ENCODE results near the gene PARVG.

- TF ChIP-seq POLR2AphosphoS5 (IDR thresholded peaks at IDR 0.05; ENCODE audit: borderline replicate concordance, low read depth, low read length) (no peak), EZH2 (IDR thresholded peaks at IDR 0.05) (no peak)
Measured at GRCh38 chr22:44136786-44137185, 43.9 kb upstream of the PARVG start.

Measured in SK-N-MC (cell line).